K562 (cell line): ENCODE results near the gene TYW1.
"Not testable (repeated sequence)": the region's sequence is repeated elsewhere in the genome, so short reads cannot be mapped to it uniquely, and the experiment has no call there.

Source experiments
- ARID1B ChIP-seq: fragments of 450-650 bp; IDR thresholded peaks from 2 replicates; pipeline ENCODE4 v1.6.1; 2016; ENCODE audit warnings: antibody characterized with exemption, mild to moderate bottlenecking, inconsistent platforms
- EP300 ChIP-seq: IDR thresholded peaks from 2 replicates; pipeline ENCODE4 v1.6.1; 2012; ENCODE audit warnings: low read length, improper control_type of control experiment
- EWSR1 ChIP-seq: fragments of 450-650 bp; IDR thresholded peaks from 2 replicates; pipeline ENCODE4 v1.6.1; 2018; ENCODE audit warnings: borderline replicate concordance, mild to moderate bottlenecking, low read depth, moderate library complexity; ENCODE audit not compliant: partially characterized antibody
- POLR2AphosphoS5 ChIP-seq: IDR thresholded peaks from 2 replicates; pipeline ENCODE4 v1.6.1; 2011; ENCODE audit warnings: mild to moderate bottlenecking, low read depth, low read length, moderate library complexity; ENCODE audit not compliant: control insufficient read depth, insufficient read depth
- REST ChIP-seq, 2 experiments: fragments of 450-650 bp; formaldehyde crosslinking in 1 of 2; IDR thresholded peaks; 2 replicates each; pipeline versions ENCODE4 v1.4.0 to v1.6.1; 2014 to 2020; ENCODE audit warnings: mild to moderate bottlenecking in 2 of 2, borderline replicate concordance in 1 of 2, low read depth in 1 of 2
- ZSCAN29 ChIP-seq: fragments of 450-650 bp; IDR thresholded peaks from 2 replicates; pipeline ENCODE4 v1.6.1; 2017
- TF ChIP-seq, protein P1 (sequence below): fragments of 450-650 bp; formaldehyde crosslinking; IDR thresholded peaks from 2 replicates; pipeline ENCODE4 v1.4.0; 2022; ENCODE audit warnings: mild to moderate bottlenecking, moderate library complexity
- TF ChIP-seq, protein P2 (sequence below), 3 experiments: IDR thresholded peaks in 2 of 3; conservative IDR thresholded peaks in 1 of 3; 2 replicates each; pipeline ENCODE4 v1.5.1; 2011 to 2012; ENCODE audit warnings: low read length in 3 of 3, mild to moderate bottlenecking in 3 of 3, control low read depth in 2 of 3, improper control_type of control experiment in 1 of 3, inconsistent platforms in 1 of 3, low read depth in 1 of 3, mixed read lengths in 1 of 3, moderate library complexity in 1 of 3; ENCODE audit not compliant: insufficient read depth in 2 of 3

GRCh38 chr7:67149131-67149530 lies 152.5 kb downstream of the TYW1 start:
- not testable (repeated sequence) for TF ChIP-seq EP300; ZSCAN29; POLR2AphosphoS5; ARID1B; REST (IDR thresholded peaks at IDR 0.05; ENCODE audit: borderline replicate concordance); REST (CRISPR knock-in tag; IDR thresholded peaks at IDR 0.05; ENCODE audit: low read depth); EWSR1
- TF ChIP-seq, protein P1, sequence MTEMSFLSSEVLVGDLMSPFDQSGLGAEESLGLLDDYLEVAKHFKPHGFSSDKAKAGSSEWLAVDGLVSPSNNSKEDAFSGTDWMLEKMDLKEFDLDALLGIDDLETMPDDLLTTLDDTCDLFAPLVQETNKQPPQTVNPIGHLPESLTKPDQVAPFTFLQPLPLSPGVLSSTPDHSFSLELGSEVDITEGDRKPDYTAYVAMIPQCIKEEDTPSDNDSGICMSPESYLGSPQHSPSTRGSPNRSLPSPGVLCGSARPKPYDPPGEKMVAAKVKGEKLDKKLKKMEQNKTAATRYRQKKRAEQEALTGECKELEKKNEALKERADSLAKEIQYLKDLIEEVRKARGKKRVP (CRISPR knock-in tag) = not testable (repeated sequence)
- TF ChIP-seq, protein P2, sequence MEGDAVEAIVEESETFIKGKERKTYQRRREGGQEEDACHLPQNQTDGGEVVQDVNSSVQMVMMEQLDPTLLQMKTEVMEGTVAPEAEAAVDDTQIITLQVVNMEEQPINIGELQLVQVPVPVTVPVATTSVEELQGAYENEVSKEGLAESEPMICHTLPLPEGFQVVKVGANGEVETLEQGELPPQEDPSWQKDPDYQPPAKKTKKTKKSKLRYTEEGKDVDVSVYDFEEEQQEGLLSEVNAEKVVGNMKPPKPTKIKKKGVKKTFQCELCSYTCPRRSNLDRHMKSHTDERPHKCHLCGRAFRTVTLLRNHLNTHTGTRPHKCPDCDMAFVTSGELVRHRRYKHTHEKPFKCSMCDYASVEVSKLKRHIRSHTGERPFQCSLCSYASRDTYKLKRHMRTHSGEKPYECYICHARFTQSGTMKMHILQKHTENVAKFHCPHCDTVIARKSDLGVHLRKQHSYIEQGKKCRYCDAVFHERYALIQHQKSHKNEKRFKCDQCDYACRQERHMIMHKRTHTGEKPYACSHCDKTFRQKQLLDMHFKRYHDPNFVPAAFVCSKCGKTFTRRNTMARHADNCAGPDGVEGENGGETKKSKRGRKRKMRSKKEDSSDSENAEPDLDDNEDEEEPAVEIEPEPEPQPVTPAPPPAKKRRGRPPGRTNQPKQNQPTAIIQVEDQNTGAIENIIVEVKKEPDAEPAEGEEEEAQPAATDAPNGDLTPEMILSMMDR (IDR thresholded peaks at IDR 0.05 in 2 of 3, conservative IDR thresholded peaks at IDR 0.05 in 1 of 3; ENCODE audit: insufficient read depth in 2 of 3, low read depth in 1 of 3, low read length in 3 of 3) = not testable (repeated sequence)
